PC-9 (cell line): Measurements from ENCODE around the gene YLPM1. TPM values are rescaled to one million over a fixed set of nuclear protein-coding genes. Genes with fewer than 3 reads are reported as not detected.

ENCODE experiments used
- BruUV-seq: library from RNA; stranded (reverse); fragments of 400-500 nt; replicated peaks from 2 replicates; lab custom pipeline; 2021; lab: Mats Ljungman, UMichigan
- CTCF ChIA-PET: fragments of 300-600 bp; sonication (Branson Sonifier 250); formaldehyde crosslinking; loops from one replicate; lab custom pipeline; 2022; ENCODE audit warnings: antibody characterized with exemption; lab: Charles Lee
- POLR2A ChIA-PET: fragments of 300-600 bp; sonication (Branson Sonifier 250); formaldehyde crosslinking; loops from one replicate; lab custom pipeline; 2022; ENCODE audit warnings: antibody characterized with exemption; ENCODE audit not compliant: unreplicated experiment; lab: Charles Lee
- DNase-seq, 2 experiments: peaks; one replicate each; pipeline versions ENCODE4 v3.0.0 to v3.0.0-alpha.2; 2015 to 2022; ENCODE audit warnings: mixed read lengths in 1 of 2
- H2AFZ ChIP-seq: fragments of 200-600 bp; sonication (generic); 2 replicates; pipeline ENCODE4 v1.8.1; 2017; ENCODE audit warnings: antibody characterized with exemption
- H3F3A ChIP-seq: fragments of 200-600 bp; sonication (generic); 2 replicates; pipeline ENCODE4 v1.8.1; 2017; ENCODE audit warnings: antibody characterized with exemption, mild to moderate bottlenecking, low read depth; ENCODE audit not compliant: insufficient read depth
- H3K27ac ChIP-seq: fragments of 200-600 bp; sonication (generic); 2 replicates; pipeline ENCODE4 v1.6.1; 2016; ENCODE audit warnings: mixed run types
- H3K27me3 ChIP-seq: fragments of 200-600 bp; sonication (generic); 2 replicates; pipeline ENCODE4 v1.6.1; 2016; ENCODE audit warnings: low read depth, mixed run types; ENCODE audit not compliant: insufficient read depth
- H3K36me3 ChIP-seq: fragments of 200-600 bp; sonication (generic); 2 replicates; pipeline ENCODE4 v1.6.1; 2016; ENCODE audit warnings: low read depth, mixed run types
- H3K4me1 ChIP-seq: fragments of 200-600 bp; sonication (generic); replicated peaks from 2 replicates; pipeline ENCODE4 v1.6.1; 2016; ENCODE audit warnings: mixed run types; ENCODE audit not compliant: insufficient read depth
- H3K4me2 ChIP-seq: fragments of 200-600 bp; sonication (generic); 2 replicates; pipeline ENCODE4 v1.6.1; 2017; ENCODE audit warnings: mixed run types
- H3K4me3 ChIP-seq: fragments of 200-600 bp; sonication (generic); 2 replicates; pipeline ENCODE4 v1.6.1; 2016; ENCODE audit warnings: mixed run types
- H3K79me2 ChIP-seq: fragments of 200-600 bp; sonication (generic); 2 replicates; pipeline ENCODE4 v1.6.1; 2017; ENCODE audit warnings: low read depth, mixed run types
- H3K9me2 ChIP-seq: fragments of 200-600 bp; sonication (generic); 2 replicates; pipeline ENCODE4 v1.8.1; 2017; ENCODE audit warnings: mild to moderate bottlenecking; ENCODE audit not compliant: insufficient read depth
- H3K9me3 ChIP-seq: fragments of 200-600 bp; sonication (generic); 2 replicates; pipeline ENCODE4 v1.8.1; 2016; ENCODE audit warnings: low read depth; ENCODE audit not compliant: insufficient read depth
- H4K20me1 ChIP-seq: fragments of 200-600 bp; sonication (generic); 2 replicates; pipeline ENCODE4 v1.8.1; 2017; ENCODE audit not compliant: insufficient read depth
- EZH2 ChIP-seq: fragments of 200-600 bp; sonication (generic); IDR thresholded peaks from 2 replicates; pipeline ENCODE4 v1.8.0; 2017; ENCODE audit warnings: antibody characterized with exemption, low read depth
- intact Hi-C: fragments of 100-400 bp; cut with micrococcal nuclease; formaldehyde crosslinking; loops from one replicate; pipeline ENCODE4 v1.10.0; 2022; ENCODE audit not compliant: unreplicated experiment
- total RNA-seq: library from RNA; stranded (reverse); gene quantifications from 2 replicates; pipeline ENCODE4 v1.2.3, GENCODE V29; 2021
- TF ChIP-seq, protein P1 (sequence below): fragments of 200-600 bp; sonication (generic); conservative IDR thresholded peaks from 2 replicates; pipeline ENCODE4 v1.6.1; 2017; ENCODE audit warnings: mixed run types, antibody characterized with exemption, mild to moderate bottlenecking, moderate library complexity

YLPM1 gene
- total RNA-seq, 1 experiment from 2014 or later, result 170 TPM

DNA sequence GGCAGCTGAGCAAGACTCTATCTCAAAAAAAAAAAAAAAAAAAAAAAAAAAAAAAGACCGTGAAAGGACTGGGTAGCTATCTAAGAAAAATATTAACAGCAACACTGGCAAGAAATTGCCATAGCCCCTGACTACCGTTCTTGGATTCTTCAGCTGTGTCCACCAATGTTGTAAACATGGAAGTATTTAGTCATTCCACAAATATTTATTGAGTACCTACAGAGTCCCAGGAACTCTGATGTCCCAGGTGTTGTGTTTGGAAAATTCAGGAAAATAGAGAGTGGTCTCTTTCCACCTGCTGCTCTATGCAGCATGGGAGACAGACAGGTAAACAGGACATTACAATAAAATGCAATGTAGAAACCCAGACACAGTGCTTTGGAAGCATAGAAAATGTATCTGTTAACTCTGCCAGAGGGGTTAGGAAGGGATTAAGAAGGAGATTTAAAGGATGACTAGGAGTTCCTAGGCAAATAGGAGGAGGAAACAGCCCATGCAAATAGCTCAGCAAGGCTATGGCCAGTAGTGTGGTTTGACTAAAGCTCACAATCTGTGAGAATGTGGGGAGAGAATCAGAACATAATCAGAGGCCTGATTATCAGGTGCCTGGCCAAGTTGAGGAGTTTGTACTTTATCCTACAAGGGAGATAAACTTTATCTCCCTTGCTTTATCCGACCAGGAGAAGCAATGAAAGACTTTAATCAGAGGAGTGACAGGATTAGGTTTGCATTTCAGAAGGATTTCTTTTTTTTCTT, 116.5 kb downstream of the YLPM1 start:
- Histone ChIP-seq H3K4me3 (no peak overlapping the region), H3F3A (peaks cover 29% of the 10 kb centered on the region), H2AFZ (no peak overlapping the region), H3K27me3 (no peaks in the 10 kb centered on the region), H3K9me2 (no peaks in the 10 kb centered on the region), H3K4me1 (peaks cover 28% of the 10 kb centered on the region), H3K36me3 (peaks cover 11% of the 10 kb centered on the region), H4K20me1 (peaks cover 24% of the 10 kb centered on the region), H3K9me3 (no peaks in the 10 kb centered on the region), H3K4me2 (no peak overlapping the region), H3K79me2 (peaks cover 29% of the 10 kb centered on the region), H3K27ac (no peak overlapping the region)
- no TSS peak for BruUV-seq
- no peak for DNase-seq
- POLR2A ChIA-PET, result interaction anchor here (0.6 kb wide), 2 partner anchors 116 to 529 kb away, joined by 3 read pairs; partner anchors contain the start of gene YLPM1
- intact Hi-C loops, result loop anchor here (5.0 to 10.0 kb wide), 4 partner anchors 387 to 685 kb away; partner anchors contain the start of genes ISCA2 and NPC2
- TF ChIP-seq, protein P1, sequence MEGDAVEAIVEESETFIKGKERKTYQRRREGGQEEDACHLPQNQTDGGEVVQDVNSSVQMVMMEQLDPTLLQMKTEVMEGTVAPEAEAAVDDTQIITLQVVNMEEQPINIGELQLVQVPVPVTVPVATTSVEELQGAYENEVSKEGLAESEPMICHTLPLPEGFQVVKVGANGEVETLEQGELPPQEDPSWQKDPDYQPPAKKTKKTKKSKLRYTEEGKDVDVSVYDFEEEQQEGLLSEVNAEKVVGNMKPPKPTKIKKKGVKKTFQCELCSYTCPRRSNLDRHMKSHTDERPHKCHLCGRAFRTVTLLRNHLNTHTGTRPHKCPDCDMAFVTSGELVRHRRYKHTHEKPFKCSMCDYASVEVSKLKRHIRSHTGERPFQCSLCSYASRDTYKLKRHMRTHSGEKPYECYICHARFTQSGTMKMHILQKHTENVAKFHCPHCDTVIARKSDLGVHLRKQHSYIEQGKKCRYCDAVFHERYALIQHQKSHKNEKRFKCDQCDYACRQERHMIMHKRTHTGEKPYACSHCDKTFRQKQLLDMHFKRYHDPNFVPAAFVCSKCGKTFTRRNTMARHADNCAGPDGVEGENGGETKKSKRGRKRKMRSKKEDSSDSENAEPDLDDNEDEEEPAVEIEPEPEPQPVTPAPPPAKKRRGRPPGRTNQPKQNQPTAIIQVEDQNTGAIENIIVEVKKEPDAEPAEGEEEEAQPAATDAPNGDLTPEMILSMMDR, result no peak
- no peak for TF ChIP-seq EZH2
- CTCF ChIA-PET, result interaction anchor here (0.6 to 3.0 kb wide), 11 partner anchors 9 to 240 kb away, joined by 3 to 26 read pairs (median 7); no protein-coding TSS in a partner anchor

DNA sequence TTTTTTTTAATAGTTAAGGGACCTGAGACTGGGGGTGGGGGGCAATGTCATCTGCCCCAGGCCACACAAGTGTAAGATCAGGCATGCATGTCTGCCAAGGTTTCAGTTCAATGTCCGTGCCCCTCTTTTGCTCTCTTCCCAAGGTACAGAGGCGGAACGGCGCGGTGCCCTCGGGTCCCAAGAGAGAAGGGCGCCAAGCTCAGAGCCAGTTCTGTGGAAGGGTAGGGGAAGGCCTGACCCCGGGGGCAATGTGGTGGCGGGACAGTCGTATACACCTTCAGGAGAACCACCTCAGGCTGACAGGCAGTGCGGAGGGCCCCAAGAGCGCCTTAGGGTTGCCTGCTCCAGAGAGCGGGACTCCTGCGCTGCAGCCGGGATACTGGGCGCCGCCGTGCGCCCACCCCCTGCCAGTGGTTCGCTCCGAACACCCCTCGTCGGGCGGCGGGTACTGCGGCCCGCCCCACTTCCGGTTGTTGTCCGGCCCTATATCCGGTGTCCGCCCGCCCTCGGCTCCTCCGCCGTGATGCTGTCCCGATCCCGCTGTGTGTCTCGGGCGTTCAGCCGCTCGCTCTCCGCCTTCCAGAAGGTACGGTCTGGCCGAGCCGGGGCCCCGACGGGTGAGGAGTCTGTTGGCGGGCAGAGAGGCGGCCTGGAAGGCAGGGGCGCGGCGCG, 118.5 kb downstream of the YLPM1 start, which contains the start of gene DLST:
Gene DLST (plus strand): TSS at position 486 of the 672 bp plus-strand sequence. CDS start 38 bp downstream, at position 524.
- peak; percentile 78 to 99 for DNase-seq

More for the DNA sequence above, 118.5 kb downstream of the YLPM1 start, which contains the start of gene DLST:
- H3F3A ChIP-seq, result peaks cover 45% of the 10 kb centered on the region
- H3K27me3 ChIP-seq, result no peaks in the 10 kb centered on the region
- TF ChIP-seq, protein P1, result no peak
- TF ChIP-seq EZH2, result no peak
- H3K79me2 ChIP-seq, result peaks cover 48% of the 10 kb centered on the region
- peak within 1 kb of the TSS; percentile 17 for H3K27ac ChIP-seq
- CTCF ChIA-PET, result interaction anchor here (0.7 kb wide), 2 partner anchors 307 to 570 kb away, joined by 5 to 11 read pairs; no protein-coding TSS in a partner anchor
- peak within 1 kb of the TSS; percentile 96 for H2AFZ ChIP-seq
- intact Hi-C loops, result loop anchor here (5.0 to 10.0 kb wide), 4 partner anchors 389 to 683 kb away; partner anchors contain the start of genes ISCA2 and NPC2
- H3K4me1 ChIP-seq, result peaks cover 48% of the 10 kb centered on the region
- peaks cover 44% of the 10 kb centered on the region for H4K20me1 ChIP-seq
- H3K9me2 ChIP-seq, result no peaks in the 10 kb centered on the region
- H3K9me3 ChIP-seq, result no peaks in the 10 kb centered on the region
- H3K4me3 ChIP-seq, result peak within 1 kb of the TSS; percentile 75
- POLR2A ChIA-PET, result interaction anchor here (0.6 to 0.8 kb wide), 4 partner anchors 24 to 673 kb away, joined by 3 to 7 read pairs (median 5); no protein-coding TSS in a partner anchor
- H3K4me2 ChIP-seq, result peak within 1 kb of the TSS; percentile 97
- peaks cover 17% of the 10 kb centered on the region for H3K36me3 ChIP-seq
- BruUV-seq, result no TSS peak
